Measurements from ENCODE around the gene CSNK1G2. TPM values are rescaled to one million over a fixed set of nuclear protein-coding genes. Genes with fewer than 3 reads are reported as not detected.

The CSNK1G2 gene
- total and polyA plus RNA-seq, 2 experiments from 2014 or later, result 56.8 to 82.5 TPM

GRCh38 chr19:1914826-1915341 is 26.1 kb upstream of the CSNK1G2 start:
- no peak overlapping the region for H3K27ac ChIP-seq
- no peak overlapping the region for H2AFZ ChIP-seq
- no peaks in the 10 kb centered on the region for H3K9me2 ChIP-seq (replicated peaks; ENCODE audit: insufficient read depth)
- H3K79me2 ChIP-seq, result peaks cover 45% of the 10 kb centered on the region
- H3K36me3 ChIP-seq (replicated peaks; ENCODE audit: insufficient read depth, low read depth), result no peaks in the 10 kb centered on the region
- WGBS (ENCODE audit: low lambda C conversion rate, missing lambda C conversion rate), result 97% methylated on average over 21 of the region's 23 CpGs
- H3K4me3 ChIP-seq, result no peak overlapping the region
- DNase-seq (ENCODE audit: low spot score), result no peak
- H3K27me3 ChIP-seq, result no peaks in the 10 kb centered on the region
- H4K20me1 ChIP-seq (ENCODE audit: insufficient read depth, poor library complexity, severe bottlenecking), result peaks cover 28% of the 10 kb centered on the region
- peaks cover under 1% of the 10 kb centered on the region for H3K4me1 ChIP-seq (ENCODE audit: insufficient read depth)
- TF ChIP-seq EZH2phosphoT487 (IDR thresholded peaks at IDR 0.05; ENCODE audit: low read depth, severe bottlenecking, unreplicated experiment) (no peak), EZH2 (IDR thresholded peaks at IDR 0.05; ENCODE audit: borderline replicate concordance) (no peak), CTCF (IDR thresholded peaks at IDR 0.05; ENCODE audit: poor library complexity) (no peak)
- H3K4me2 ChIP-seq, result no peak overlapping the region
- H3K9me3 ChIP-seq (ENCODE audit: low read depth), result no peaks in the 10 kb centered on the region

DNA sequence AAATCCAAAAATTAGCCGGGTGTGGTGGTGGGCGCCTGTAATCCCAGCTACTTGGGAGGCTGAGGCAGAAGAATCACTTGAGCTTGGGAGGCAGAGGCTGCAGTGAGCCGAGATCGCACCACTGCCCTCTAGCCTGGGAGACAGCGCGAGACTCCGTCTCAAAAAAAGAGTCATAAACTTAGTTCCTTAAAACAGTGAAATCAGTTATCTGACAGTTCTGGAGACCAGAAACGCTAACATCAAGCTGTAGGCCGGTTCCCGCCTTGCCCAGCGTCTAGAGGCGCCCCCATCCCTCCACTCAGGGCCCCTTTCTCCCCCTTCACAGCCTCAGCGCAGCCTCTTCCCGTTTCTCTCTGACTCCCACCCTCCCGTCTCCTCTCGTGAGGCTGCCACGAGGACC is 23.8 kb upstream of the CSNK1G2 start:
- DNase-seq (ENCODE audit: low spot score), result no peak
- 88% methylated on average over 17 of the region's 17 CpGs for WGBS (ENCODE audit: low lambda C conversion rate, missing lambda C conversion rate)
- Histone ChIP-seq H2AFZ (no peak overlapping the region), H3K27me3 (no peaks in the 10 kb centered on the region), H3K4me3 (no peak overlapping the region), H3K36me3 (replicated peaks; ENCODE audit: insufficient read depth, low read depth) (no peaks in the 10 kb centered on the region), H3K9me2 (replicated peaks; ENCODE audit: insufficient read depth) (no peaks in the 10 kb centered on the region), H3K27ac (no peak overlapping the region), H4K20me1 (ENCODE audit: insufficient read depth, poor library complexity, severe bottlenecking) (peaks cover 20% of the 10 kb centered on the region), H3K4me1 (ENCODE audit: insufficient read depth) (no peaks in the 10 kb centered on the region), H3K9me3 (ENCODE audit: low read depth) (no peaks in the 10 kb centered on the region), H3K4me2 (no peak overlapping the region), H3K79me2 (peaks cover 23% of the 10 kb centered on the region)
- TF ChIP-seq CTCF (IDR thresholded peaks at IDR 0.05; ENCODE audit: poor library complexity) (no peak), EZH2 (IDR thresholded peaks at IDR 0.05; ENCODE audit: borderline replicate concordance) (no peak)

DNA sequence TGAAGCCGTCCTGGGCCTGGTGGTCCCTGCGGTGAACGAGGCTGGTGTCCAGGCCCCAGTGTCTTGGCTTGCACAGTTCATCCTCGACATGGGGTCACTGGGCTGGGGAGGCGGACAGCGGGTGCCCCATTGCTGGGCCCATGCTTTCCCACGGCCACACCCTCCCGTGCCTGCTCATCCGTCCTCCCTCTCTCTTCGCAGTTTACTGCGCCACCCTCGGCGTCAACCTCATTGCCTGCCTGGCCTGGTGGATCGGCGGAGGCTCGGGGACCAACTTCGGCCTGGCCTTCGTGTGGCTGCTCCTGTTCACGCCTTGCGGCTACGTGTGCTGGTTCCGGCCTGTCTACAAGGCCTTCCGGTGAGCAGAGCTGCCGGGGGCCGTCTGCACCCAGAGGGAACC is 23.0 kb upstream of the CSNK1G2 start:
- DNase-seq (ENCODE audit: low spot score), result no peak
- Histone ChIP-seq H3K36me3 (replicated peaks; ENCODE audit: insufficient read depth, low read depth) (no peaks in the 10 kb centered on the region), H3K27ac (no peak overlapping the region), H2AFZ (no peak overlapping the region), H3K79me2 (peaks cover 15% of the 10 kb centered on the region), H4K20me1 (ENCODE audit: insufficient read depth, poor library complexity, severe bottlenecking) (peaks cover 18% of the 10 kb centered on the region), H3K9me2 (replicated peaks; ENCODE audit: insufficient read depth) (no peaks in the 10 kb centered on the region), H3K4me1 (ENCODE audit: insufficient read depth) (no peaks in the 10 kb centered on the region), H3K4me3 (no peak overlapping the region), H3K4me2 (no peak overlapping the region), H3K27me3 (no peaks in the 10 kb centered on the region), H3K9me3 (ENCODE audit: low read depth) (no peaks in the 10 kb centered on the region)
- no peak for TF ChIP-seq EZH2 (IDR thresholded peaks at IDR 0.05; ENCODE audit: borderline replicate concordance)
- no peak for TF ChIP-seq CTCF (IDR thresholded peaks at IDR 0.05; ENCODE audit: poor library complexity)
- no peak for TF ChIP-seq EZH2phosphoT487 (IDR thresholded peaks at IDR 0.05; ENCODE audit: low read depth, severe bottlenecking, unreplicated experiment)
- 95% methylated on average over 25 of the region's 25 CpGs for WGBS (ENCODE audit: low lambda C conversion rate, missing lambda C conversion rate)

GRCh38 chr19:1918975-1919374 is 22.0 kb upstream of the CSNK1G2 start:
- TF ChIP-seq CTCF (IDR thresholded peaks at IDR 0.05; ENCODE audit: poor library complexity), result no peak
- no peak for TF ChIP-seq EZH2 (IDR thresholded peaks at IDR 0.05; ENCODE audit: borderline replicate concordance)
- TF ChIP-seq EZH2phosphoT487 (IDR thresholded peaks at IDR 0.05; ENCODE audit: low read depth, severe bottlenecking, unreplicated experiment), result no peak
- Histone ChIP-seq H2AFZ (no peak overlapping the region), H3K4me1 (ENCODE audit: insufficient read depth) (no peaks in the 10 kb centered on the region), H4K20me1 (ENCODE audit: insufficient read depth, poor library complexity, severe bottlenecking) (peaks cover 7% of the 10 kb centered on the region), H3K79me2 (peaks cover 4% of the 10 kb centered on the region), H3K9me2 (replicated peaks; ENCODE audit: insufficient read depth) (no peaks in the 10 kb centered on the region), H3K4me3 (no peak overlapping the region), H3K27ac (no peak overlapping the region), H3K4me2 (no peak overlapping the region), H3K27me3 (no peaks in the 10 kb centered on the region), H3K36me3 (replicated peaks; ENCODE audit: insufficient read depth, low read depth) (no peaks in the 10 kb centered on the region), H3K9me3 (ENCODE audit: low read depth) (no peaks in the 10 kb centered on the region)
- DNase-seq (ENCODE audit: low spot score), result no peak
- 94% methylated on average over 19 of the region's 28 CpGs for WGBS (ENCODE audit: low lambda C conversion rate, missing lambda C conversion rate)

All from hepatocyte (in vitro differentiated cells).